Natural killer cell (primary cell): ENCODE measurements around the gene LGR6. TPM values are rescaled to one million over a fixed set of nuclear protein-coding genes. Genes with fewer than 3 reads are reported as not detected.

ENCODE experiments used
- ATAC-seq, 3 donors: fragments of 150-1000 bp in 2 of 3; fragments of 200-7000 bp in 1 of 3; cut with Tn5 transposase; 1 replicate in 1 of 3; 2 replicates in 2 of 3; pipeline ENCODE4 v1.10.0; 2021; ENCODE audit warnings: mild to moderate bottlenecking in 2 of 3, moderate library complexity in 2 of 3
- DNase-seq, 2 donors: peaks; one replicate each; pipeline versions ENCODE4 v3.0.0 to v3.0.0-alpha.2; 2013 to 2021; ENCODE audit warnings: mixed read lengths in 1 of 2
- H3K27ac ChIP-seq: one replicate; pipeline ENCODE4 v1.5.1; 2013; ENCODE audit warnings: mild to moderate bottlenecking, low read length
- H3K27me3 ChIP-seq: one replicate; pipeline ENCODE4 v1.6.1; 2013; ENCODE audit warnings: low read length; ENCODE audit not compliant: control insufficient read depth, insufficient read depth
- H3K36me3 ChIP-seq: one replicate; pipeline ENCODE4 v1.6.1; 2013; ENCODE audit warnings: low read length; ENCODE audit not compliant: control insufficient read depth, insufficient read depth
- H3K4me1 ChIP-seq: one replicate; pipeline ENCODE4 v1.6.1; 2013; ENCODE audit warnings: low read length; ENCODE audit not compliant: control insufficient read depth, insufficient read depth
- H3K4me3 ChIP-seq: one replicate; pipeline ENCODE4 v1.5.1; 2013; ENCODE audit warnings: low read length
- H3K9me3 ChIP-seq: one replicate; pipeline ENCODE4 v1.6.1; 2013; ENCODE audit warnings: low read length; ENCODE audit not compliant: control insufficient read depth, insufficient read depth
- H3K27ac Mint-ChIP-seq, 2 donors: one replicate each; pipeline ENCODE4 v1.8.0; 2022; ENCODE audit warnings: mild to moderate bottlenecking in 2 of 2, mixed read lengths in 2 of 2, moderate library complexity in 1 of 2
- H3K27me3 Mint-ChIP-seq, 2 donors: one replicate each; pipeline ENCODE4 v1.8.0; 2022; ENCODE audit warnings: low read depth in 2 of 2, mixed read lengths in 2 of 2
- H3K36me3 Mint-ChIP-seq: one replicate; pipeline ENCODE4 v1.8.0; 2022; ENCODE audit warnings: mixed read lengths
- H3K4me1 Mint-ChIP-seq, 2 donors: one replicate each; pipeline ENCODE4 v1.8.0; 2022; ENCODE audit warnings: mixed read lengths in 2 of 2
- H3K4me3 Mint-ChIP-seq: one replicate; pipeline ENCODE4 v1.8.0; 2022; ENCODE audit warnings: mild to moderate bottlenecking, moderate library complexity, mixed read lengths
- H3K9me3 Mint-ChIP-seq, 2 donors: one replicate each; pipeline ENCODE4 v1.8.0; 2022; ENCODE audit warnings: mixed read lengths in 2 of 2
- WGBS: methylation state at CpG from one replicate; pipeline ENCODE4 v1.1.7; 2013; ENCODE audit warnings: missing lambda C conversion rate; ENCODE audit not compliant: insufficient coverage; 5-methylcytosine and 5-hydroxymethylcytosine counted together
- intact Hi-C: fragments of 100-400 bp; cut with micrococcal nuclease; formaldehyde crosslinking; loops from one replicate; pipeline ENCODE4 v1.14.2; 2022
- total RNA-seq, 4 donors: library from RNA; stranded (reverse); fragments of 120-200 nt in 1 of 4; gene quantifications; one replicate each; pipeline versions ENCODE4 v1.2.3 to v1.2.4, GENCODE V29; 2013 to 2022
- TF ChIP-seq, protein P1 (sequence below): fragments of 200-600 bp; IDR thresholded peaks from one replicate; pipeline ENCODE4 v1.8.0; 2022; ENCODE audit warnings: antibody characterized with exemption

The LGR6 gene
- total RNA-seq, 3 donors from 2014 or later (not counting 1 experiment from before 2014, with no cell fraction given) = 58.3 to 65.2 (median 60.9) TPM

- DNase-seq = no peak
- Histone ChIP-seq H3K36me3 (no peaks in the 10 kb centered on the region), H3K4me3 (no peak overlapping the region), H3K9me3 (no peaks in the 10 kb centered on the region), H3K27ac (no peak overlapping the region), H3K4me1 (peaks cover 47% of the 10 kb centered on the region), H3K27me3 (no peaks in the 10 kb centered on the region)
- no peaks in the 10 kb centered on the region for H3K9me3 Mint-ChIP-seq
- H3K36me3 Mint-ChIP-seq = no peaks in the 10 kb centered on the region
- no peak for ATAC-seq
- no peak overlapping the region for H3K27ac Mint-ChIP-seq
- H3K27me3 Mint-ChIP-seq = no peaks in the 10 kb centered on the region
- intact Hi-C loops = no loop called here
- peaks cover 9 to 36% of the 10 kb centered on the region in 2 donors for H3K4me1 Mint-ChIP-seq
- 59% methylated on average over 4 of the region's 5 CpGs for WGBS
- no peak overlapping the region for H3K4me3 Mint-ChIP-seq
- TF ChIP-seq, protein P1, sequence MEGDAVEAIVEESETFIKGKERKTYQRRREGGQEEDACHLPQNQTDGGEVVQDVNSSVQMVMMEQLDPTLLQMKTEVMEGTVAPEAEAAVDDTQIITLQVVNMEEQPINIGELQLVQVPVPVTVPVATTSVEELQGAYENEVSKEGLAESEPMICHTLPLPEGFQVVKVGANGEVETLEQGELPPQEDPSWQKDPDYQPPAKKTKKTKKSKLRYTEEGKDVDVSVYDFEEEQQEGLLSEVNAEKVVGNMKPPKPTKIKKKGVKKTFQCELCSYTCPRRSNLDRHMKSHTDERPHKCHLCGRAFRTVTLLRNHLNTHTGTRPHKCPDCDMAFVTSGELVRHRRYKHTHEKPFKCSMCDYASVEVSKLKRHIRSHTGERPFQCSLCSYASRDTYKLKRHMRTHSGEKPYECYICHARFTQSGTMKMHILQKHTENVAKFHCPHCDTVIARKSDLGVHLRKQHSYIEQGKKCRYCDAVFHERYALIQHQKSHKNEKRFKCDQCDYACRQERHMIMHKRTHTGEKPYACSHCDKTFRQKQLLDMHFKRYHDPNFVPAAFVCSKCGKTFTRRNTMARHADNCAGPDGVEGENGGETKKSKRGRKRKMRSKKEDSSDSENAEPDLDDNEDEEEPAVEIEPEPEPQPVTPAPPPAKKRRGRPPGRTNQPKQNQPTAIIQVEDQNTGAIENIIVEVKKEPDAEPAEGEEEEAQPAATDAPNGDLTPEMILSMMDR = no peak
Observed at GRCh38 chr1:202205523-202206190, 12.1 kb downstream of the LGR6 start.

GRCh38 chr1:202207292-202207691 lies 13.7 kb downstream of the LGR6 start:
- Histone ChIP-seq H3K36me3 (no peaks in the 10 kb centered on the region), H3K27ac (no peak overlapping the region), H3K9me3 (no peaks in the 10 kb centered on the region), H3K4me1 (peaks cover 30% of the 10 kb centered on the region), H3K27me3 (no peaks in the 10 kb centered on the region), H3K4me3 (no peak overlapping the region)
- Mint-ChIP-seq H3K9me3 (no peaks in the 10 kb centered on the region), H3K27me3 (peaks cover 0 to 3% of the 10 kb centered on the region in 2 donors), H3K4me3 (no peak overlapping the region), H3K4me1 (peaks cover 11 to 25% of the 10 kb centered on the region in 2 donors), H3K36me3 (no peaks in the 10 kb centered on the region), H3K27ac (no peak overlapping the region)
- DNase-seq (no peak), ATAC-seq (no peak)
- 81% methylated on average over 1 of the region's 1 CpG for WGBS
- intact Hi-C loops = no loop called here
- TF ChIP-seq, protein P1 = no peak

GRCh38 chr1:202208351-202208857 lies 14.8 kb downstream of the LGR6 start:
- H3K36me3 Mint-ChIP-seq = no peaks in the 10 kb centered on the region
- no peaks in the 10 kb centered on the region for H3K9me3 Mint-ChIP-seq
- H3K27ac ChIP-seq = no peak overlapping the region
- WGBS = 95% methylated on average over 11 of the region's 11 CpGs
- TF ChIP-seq, protein P1 = no peak
- H3K4me3 Mint-ChIP-seq = no peak overlapping the region
- peaks cover 19 to 29% of the 10 kb centered on the region in 2 donors for H3K4me1 Mint-ChIP-seq
- no peak for ATAC-seq
- peaks cover 22% of the 10 kb centered on the region for H3K4me1 ChIP-seq
- intact Hi-C loops = no loop called here
- no peaks in the 10 kb centered on the region for H3K36me3 ChIP-seq
- H3K27ac Mint-ChIP-seq = no peak overlapping the region
- H3K4me3 ChIP-seq = no peak overlapping the region
- peaks cover 3% of the 10 kb centered on the region for H3K27me3 ChIP-seq
- DNase-seq = no peak
- peaks cover 8 to 9% of the 10 kb centered on the region in 2 donors for H3K27me3 Mint-ChIP-seq
- H3K9me3 ChIP-seq = no peaks in the 10 kb centered on the region
